Measurements from ENCODE around the gene CASP10. TPM values are rescaled to one million over a fixed set of nuclear protein-coding genes. Genes with fewer than 3 reads are reported as not detected.
A peak's percentile ranks its signal among the peaks of the same experiment; 100 is the strongest.

CASP10 gene
- total RNA-seq, 2 experiments from 2014 or later, result 18.3 to 22.6 TPM

- no peaks in the 10 kb centered on the region for H3K27me3 Mint-ChIP-seq
- no peak overlapping the region for H3K4me3 Mint-ChIP-seq
- intact Hi-C loops (cut with micrococcal nuclease), result no loop called here
- CTCF ChIA-PET, result interaction anchor here (0.8 kb wide), 1 partner anchor 119 kb away, joined by 3 read pairs; no protein-coding TSS in a partner anchor
- no peak for TF ChIP-seq CTCF (IDR thresholded peaks at IDR 0.05)
- H3K36me3 Mint-ChIP-seq (ENCODE audit: low read depth), result peaks cover 40% of the 10 kb centered on the region
- DNase-seq (no peak), ATAC-seq (no peak)
- POLR2A ChIA-PET, result interaction anchor here (1.0 to 1.5 kb wide), 3 partner anchors 13 to 457 kb away, joined by 3 to 4 read pairs (median 4); no protein-coding TSS in a partner anchor
- peak overlapping the region; percentile 38 for H3K27ac Mint-ChIP-seq
- peaks cover 10% of the 10 kb centered on the region for H3K9me3 Mint-ChIP-seq
- peaks cover 43% of the 10 kb centered on the region for H3K4me1 Mint-ChIP-seq (ENCODE audit: low read depth)
Observed at GRCh38 chr2:201244829-201245228, 61.9 kb downstream of the CASP10 start.

GRCh38 chr2:201246280-201246679, 63.3 kb downstream of the CASP10 start:
- Mint-ChIP-seq H3K4me1 (ENCODE audit: low read depth) (peaks cover 52% of the 10 kb centered on the region), H3K4me3 (no peak overlapping the region), H3K36me3 (ENCODE audit: low read depth) (peaks cover 39% of the 10 kb centered on the region), H3K27ac (peak overlapping the region; percentile 53), H3K9me3 (peaks cover 16% of the 10 kb centered on the region), H3K27me3 (no peaks in the 10 kb centered on the region)
- no peak for DNase-seq
- ChIA-PET CTCF (interaction anchor here (0.7 to 1.7 kb wide), 4 partner anchors 9 to 111 kb away, joined by 3 to 5 read pairs (median 4); partner anchors contain the start of gene FLACC1), POLR2A (interaction anchor here (1.5 kb wide), 1 partner anchor 13 kb away, joined by 3 read pairs; no protein-coding TSS in a partner anchor)
- intact Hi-C loops (cut with micrococcal nuclease), result no loop called here
- no peak for ATAC-seq
- no peak for TF ChIP-seq CTCF (IDR thresholded peaks at IDR 0.05)

- DNase-seq (no peak), ATAC-seq (no peak)
- intact Hi-C loops (cut with micrococcal nuclease), result no loop called here
- Mint-ChIP-seq H3K4me3 (no peak overlapping the region), H3K27ac (no peak overlapping the region), H3K27me3 (no peaks in the 10 kb centered on the region), H3K9me3 (peaks cover 19% of the 10 kb centered on the region), H3K4me1 (ENCODE audit: low read depth) (peaks cover 62% of the 10 kb centered on the region), H3K36me3 (ENCODE audit: low read depth) (peaks cover 40% of the 10 kb centered on the region)
- ChIA-PET POLR2A (interaction anchor here (0.8 to 1.2 kb wide), 3 partner anchors 12 to 65 kb away, joined by 3 to 5 read pairs (median 4); partner anchors contain the start of genes CASP10 and CASP8), CTCF (interaction anchor here (1.0 to 2.0 kb wide), 4 partner anchors 12 to 110 kb away, joined by 3 to 7 read pairs (median 5); partner anchors contain the start of gene CASP8)
- no peak for TF ChIP-seq CTCF (IDR thresholded peaks at IDR 0.05)
Observed at GRCh38 chr2:201248288-201248844, 65.4 kb downstream of the CASP10 start.

GRCh38 chr2:201249889-201250288, 66.9 kb downstream of the CASP10 start:
- Mint-ChIP-seq H3K36me3 (ENCODE audit: low read depth) (peaks cover 48% of the 10 kb centered on the region), H3K27ac (peak overlapping the region; percentile 44), H3K9me3 (peaks cover 19% of the 10 kb centered on the region), H3K4me1 (ENCODE audit: low read depth) (peaks cover 66% of the 10 kb centered on the region), H3K4me3 (no peak overlapping the region), H3K27me3 (no peaks in the 10 kb centered on the region)
- ChIA-PET POLR2A (interaction anchor here (1.2 kb wide), 1 partner anchor 11 kb away, joined by 3 read pairs; the partner anchor contains the start of gene CASP8), CTCF (interaction anchor here (1.2 to 2.0 kb wide), 2 partner anchors 11 to 18 kb away, joined by 3 to 6 read pairs; partner anchors contain the start of gene CASP8)
- ATAC-seq (no peak), DNase-seq (no peak)
- no peak for TF ChIP-seq CTCF (IDR thresholded peaks at IDR 0.05)
- intact Hi-C loops (cut with micrococcal nuclease), result no loop called here

- POLR2A ChIA-PET, result interaction anchor here (1.7 kb wide), 1 partner anchor 11 kb away, joined by 9 read pairs; no protein-coding TSS in a partner anchor
- peak overlapping the region; percentile 3 for H3K27ac Mint-ChIP-seq
- no peak for ATAC-seq
Observed at GRCh38 chr2:201250741-201251140, 67.8 kb downstream of the CASP10 start.

More at GRCh38 chr2:201250741-201251140, 67.8 kb downstream of the CASP10 start:
- DNase-seq, result no peak
- intact Hi-C loops (cut with micrococcal nuclease), result no loop called here
- Mint-ChIP-seq H3K4me3 (no peak overlapping the region), H3K4me1 (ENCODE audit: low read depth) (peaks cover 71% of the 10 kb centered on the region), H3K27me3 (no peaks in the 10 kb centered on the region), H3K36me3 (ENCODE audit: low read depth) (peaks cover 47% of the 10 kb centered on the region), H3K9me3 (peaks cover 19% of the 10 kb centered on the region)
- TF ChIP-seq CTCF (IDR thresholded peaks at IDR 0.05), result no peak
- CTCF ChIA-PET, result interaction anchor here (1.3 to 1.5 kb wide), 2 partner anchors 14 to 19 kb away, joined by 3 to 7 read pairs; no protein-coding TSS in a partner anchor
